GM12878 (cell line): ENCODE results near the gene PTMA. TPM values are rescaled to one million over a fixed set of nuclear protein-coding genes. Genes with fewer than 3 reads are reported as not detected.

Experiments
- ATAC-seq: fragments of 200-7000 bp; cut with Tn5 transposase; 3 replicates; pipeline ENCODE4 v1.9.1; 2020; ENCODE audit warnings: mild to moderate bottlenecking, moderate library complexity
- BruUV-seq: library from RNA; stranded (reverse); fragments of 400-500 nt; replicated peaks from 2 replicates; lab custom pipeline; 2021; lab: Mats Ljungman, UMichigan
- CTCF ChIA-PET: fragments of 300-600 bp; sonication (Branson Sonifier 250); formaldehyde crosslinking; extraction: SDS; loops from one replicate; lab custom pipeline; 2021; ENCODE audit warnings: inconsistent platforms; lab: Yijun Ruan, JAX
- POLR2A ChIA-PET: fragments of 350-600 bp; formaldehyde crosslinking; extraction: SDS; loops from one replicate; lab custom pipeline; 2021; ENCODE audit warnings: inconsistent platforms; lab: Charles Lee
- RAD21 ChIA-PET: fragments of 300-600 bp; sonication (Branson Sonifier 250); formaldehyde crosslinking; loops from one replicate; lab custom pipeline; 2023; ENCODE audit warnings: antibody characterized with exemption; ENCODE audit not compliant: unreplicated experiment; lab: Charles Lee
- SMC1A ChIA-PET: fragments of 300-600 bp; sonication (Branson Sonifier 250); formaldehyde crosslinking; loops from one replicate; lab custom pipeline; 2023; ENCODE audit not compliant: unreplicated experiment, uncharacterized antibody; lab: Charles Lee
- DNase-seq: peaks from one replicate; pipeline ENCODE4 v3.0.0-alpha.2; 2011; ENCODE audit warnings: low read depth, low spot score
- FAIRE-seq: peaks from 3 replicates; lab custom pipeline; 2011; peaks lifted over from hg19 to GRCh38; lab: Jason Lieb, UNC
- H2AFZ ChIP-seq: 2 replicates; pipeline ENCODE4 v1.6.0; 2011; ENCODE audit warnings: low read depth, low read length, control low read depth; ENCODE audit not compliant: control insufficient read depth
- H3K27ac ChIP-seq: 2 replicates; pipeline ENCODE4 v1.5.1; 2011; ENCODE audit warnings: control low read depth; ENCODE audit not compliant: control insufficient read depth, insufficient read depth
- H3K27me3 ChIP-seq, 2 experiments: replicated peaks in 1 of 2; 2 replicates each; pipeline versions ENCODE4 v1.6.0 to v1.6.1; 2011; ENCODE audit warnings: low read length in 1 of 2; ENCODE audit not compliant: control insufficient read depth in 2 of 2, insufficient read depth in 2 of 2
- H3K36me3 ChIP-seq, 2 experiments: 2 replicates each; pipeline ENCODE4 v1.5.1; 2011; ENCODE audit warnings: low read length in 1 of 2; ENCODE audit not compliant: control insufficient read depth in 2 of 2, insufficient read depth in 2 of 2
- H3K4me1 ChIP-seq: 2 replicates; pipeline ENCODE4 v1.6.1; 2011; ENCODE audit warnings: mild to moderate bottlenecking, low read length, moderate library complexity, mixed read lengths; ENCODE audit not compliant: control insufficient read depth, insufficient read depth
- H3K4me2 ChIP-seq: 2 replicates; pipeline ENCODE4 v1.6.0; 2011; ENCODE audit warnings: control low read depth; ENCODE audit not compliant: control insufficient read depth, insufficient read depth
- H3K4me3 ChIP-seq: fragments of 200-600 bp; sonication (generic); 2 replicates; pipeline ENCODE4 v1.5.1; 2016
- H3K79me2 ChIP-seq: 2 replicates; pipeline ENCODE4 v1.6.0; 2011; ENCODE audit warnings: low read length; ENCODE audit not compliant: control insufficient read depth, insufficient read depth
- H3K9ac ChIP-seq: 2 replicates; pipeline ENCODE4 v1.8.0; 2011; ENCODE audit warnings: low read length, control low read depth, mixed read lengths; ENCODE audit not compliant: control insufficient read depth, insufficient read depth
- H3K9me3 ChIP-seq: replicated peaks from 3 replicates; pipeline ENCODE4 v1.5.1; 2011; ENCODE audit warnings: mild to moderate bottlenecking, low read length; ENCODE audit not compliant: control insufficient read depth, insufficient read depth
- H4K20me1 ChIP-seq: 2 replicates; pipeline ENCODE4 v1.6.0; 2011; ENCODE audit not compliant: control insufficient read depth, insufficient read depth
- EGR1 ChIP-seq, 2 experiments: IDR thresholded peaks; 1 replicate in 1 of 2; 2 replicates in 1 of 2; pipeline ENCODE4 v1.6.1; 2011 to 2012; ENCODE audit warnings: low read depth in 2 of 2, low read length in 2 of 2, borderline replicate concordance in 1 of 2, mild to moderate bottlenecking in 1 of 2, moderate library complexity in 1 of 2
- MYB ChIP-seq: fragments of 150-350 bp; IDR thresholded peaks from 2 replicates; pipeline ENCODE4 v1.6.1; 2014; ENCODE audit warnings: mild to moderate bottlenecking, low read depth, low read length, borderline replicate concordance
- RBBP5 ChIP-seq: fragments of 200-600 bp; sonication (generic); conservative IDR thresholded peaks from 2 replicates; pipeline ENCODE4 v1.6.1; 2016
- SPI1 ChIP-seq: IDR thresholded peaks from 2 replicates; pipeline ENCODE4 v1.6.1; 2011; ENCODE audit warnings: low read depth, mild to moderate bottlenecking, low read length, moderate library complexity, borderline replicate concordance; ENCODE audit not compliant: insufficient read depth
- SRF ChIP-seq, 2 experiments: IDR thresholded peaks; 2 replicates each; pipeline ENCODE4 v1.6.1; 2011; ENCODE audit warnings: low read depth in 2 of 2, low read length in 2 of 2, mild to moderate bottlenecking in 1 of 2, moderate library complexity in 1 of 2
- STAT1 ChIP-seq: fragments of 450-650 bp; conservative IDR thresholded peaks from 2 replicates; pipeline ENCODE4 v1.6.1; 2014; ENCODE audit warnings: antibody characterized with exemption, mild to moderate bottlenecking
- WGBS: methylation state at CpG from one replicate; pipeline ENCODE4 v1.1.6; 2016; ENCODE audit warnings: low lambda C conversion rate; ENCODE audit not compliant: insufficient replicate concordance, insufficient coverage; ENCODE audit errors: missing lambda C conversion rate; 5-methylcytosine and 5-hydroxymethylcytosine counted together
- in situ Hi-C: fragments of 300-500 bp; cut with MboI; formaldehyde crosslinking; loops from 9 replicates; pipeline ENCODE4 v1.14.3; 2018; ENCODE audit warnings: mixed read lengths
- intact Hi-C: fragments of 100-400 bp; cut with micrococcal nuclease; formaldehyde crosslinking; loops from one replicate; pipeline ENCODE4 v1.14.2; 2022; ENCODE audit not compliant: unreplicated experiment
- polyA plus RNA-seq, 11 experiments: library from polyadenylated mRNA; depleted of rRNA in 4 of 11; unstranded in 6 of 11; stranded (reverse) in 5 of 11; fragments of >200 nt; fragmentation: Nextera tagmentation in 4 of 11; fragmentation: Illumina TruSeq in 1 of 11; extraction: Ambion mirVana in 4 of 11; extraction: Trizol in 1 of 11; gene quantifications; 1 replicate in 1 of 11; 2 replicates in 10 of 11; pipeline versions ENCODE4 v1.2.1 to v1.2.3, GENCODE V29; 2011 to 2016; ENCODE audit warnings: inconsistent platforms in 2 of 11, missing spikeins in 2 of 11, low read depth in 1 of 11
- total RNA-seq, 4 experiments: library from RNA; depleted of rRNA in 3 of 4; stranded (reverse); fragments of >200 nt in 3 of 4; fragmentation: Illumina TruSeq in 1 of 4; extraction: Trizol in 1 of 4; gene quantifications; 2 replicates each; pipeline versions ENCODE4 v1.2.1 to v1.2.3, GENCODE V29; 2013 to 2021
- TF ChIP-seq, protein P1 (sequence below): fragments of 450-650 bp; IDR thresholded peaks from 2 replicates; pipeline ENCODE4 v1.6.1; 2017; ENCODE audit warnings: antibody characterized with exemption, mild to moderate bottlenecking, moderate library complexity

PTMA gene
- total and polyA plus RNA-seq, 10 of the 15 experiments (the other 5 are each of a cell fraction or from before 2014, with no cell fraction given), result 1,144 to 5,018 (median 3,464) TPM

DNA sequence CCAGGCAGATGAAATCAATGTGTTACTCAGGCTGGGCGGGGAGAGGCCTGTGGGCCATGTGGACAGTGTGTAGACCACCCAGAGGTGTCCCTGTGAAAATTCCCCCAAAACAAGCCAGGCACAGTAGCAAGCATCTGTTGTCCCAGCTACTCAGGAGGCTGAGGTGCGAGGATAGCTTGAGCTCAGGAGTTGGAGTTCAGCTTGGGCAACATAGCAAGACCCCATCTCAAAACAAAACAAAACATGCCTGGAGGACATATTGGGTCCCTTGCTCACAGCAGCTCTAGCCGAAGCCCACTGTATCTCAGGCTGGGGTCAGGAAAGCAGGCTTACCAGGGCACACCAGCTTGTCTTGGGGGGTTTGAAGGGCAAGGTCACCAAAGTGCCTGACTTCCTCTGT, 4.3 kb upstream of the PTMA start:
- H3K27ac ChIP-seq, result no peak overlapping the region
- no peaks in the 10 kb centered on the region for H3K36me3 ChIP-seq
- no peak overlapping the region for H3K4me3 ChIP-seq
- intact Hi-C loops, result no loop called here
- no peaks in the 10 kb centered on the region for H3K27me3 ChIP-seq
- no peaks in the 10 kb centered on the region for H4K20me1 ChIP-seq
- peaks cover 33% of the 10 kb centered on the region for H3K79me2 ChIP-seq
- ChIA-PET POLR2A (interaction anchor here (0.8 to 2.4 kb wide), 4 partner anchors 12 to 29 kb away, joined by 3 to 7 read pairs (median 4); no protein-coding TSS in a partner anchor), SMC1A (interaction anchor here (0.6 to 3.8 kb wide), 4 partner anchors 11 to 80 kb away, joined by 4 to 17 read pairs (median 5); no protein-coding TSS in a partner anchor), RAD21 (interaction anchor here (1.5 to 2.9 kb wide), 3 partner anchors 11 to 29 kb away, joined by 3 to 12 read pairs (median 4); no protein-coding TSS in a partner anchor), CTCF (interaction anchor here (0.8 to 10.5 kb wide), 7 partner anchors 11 to 140 kb away, joined by 3 to 164 read pairs (median 4); no protein-coding TSS in a partner anchor)
- in situ Hi-C loops, result no loop called here
- FAIRE-seq, result no peak
- H2AFZ ChIP-seq, result no peak overlapping the region
- H3K4me2 ChIP-seq, result no peak overlapping the region
- WGBS, result 98% methylated on average over 3 of the region's 3 CpGs
- no peaks in the 10 kb centered on the region for H3K9me3 ChIP-seq
- TF ChIP-seq STAT1 (no peak), EGR1 (IDR thresholded peaks at IDR 0.05; ENCODE audit: borderline replicate concordance in 1 of 2, low read depth in 2 of 2, low read length in 2 of 2) (no peak), SPI1 (no peak), RBBP5 (no peak), MYB (no peak), SRF (IDR thresholded peaks at IDR 0.05; ENCODE audit: low read depth in 2 of 2, low read length in 2 of 2) (no peak)
- TF ChIP-seq, protein P1, sequence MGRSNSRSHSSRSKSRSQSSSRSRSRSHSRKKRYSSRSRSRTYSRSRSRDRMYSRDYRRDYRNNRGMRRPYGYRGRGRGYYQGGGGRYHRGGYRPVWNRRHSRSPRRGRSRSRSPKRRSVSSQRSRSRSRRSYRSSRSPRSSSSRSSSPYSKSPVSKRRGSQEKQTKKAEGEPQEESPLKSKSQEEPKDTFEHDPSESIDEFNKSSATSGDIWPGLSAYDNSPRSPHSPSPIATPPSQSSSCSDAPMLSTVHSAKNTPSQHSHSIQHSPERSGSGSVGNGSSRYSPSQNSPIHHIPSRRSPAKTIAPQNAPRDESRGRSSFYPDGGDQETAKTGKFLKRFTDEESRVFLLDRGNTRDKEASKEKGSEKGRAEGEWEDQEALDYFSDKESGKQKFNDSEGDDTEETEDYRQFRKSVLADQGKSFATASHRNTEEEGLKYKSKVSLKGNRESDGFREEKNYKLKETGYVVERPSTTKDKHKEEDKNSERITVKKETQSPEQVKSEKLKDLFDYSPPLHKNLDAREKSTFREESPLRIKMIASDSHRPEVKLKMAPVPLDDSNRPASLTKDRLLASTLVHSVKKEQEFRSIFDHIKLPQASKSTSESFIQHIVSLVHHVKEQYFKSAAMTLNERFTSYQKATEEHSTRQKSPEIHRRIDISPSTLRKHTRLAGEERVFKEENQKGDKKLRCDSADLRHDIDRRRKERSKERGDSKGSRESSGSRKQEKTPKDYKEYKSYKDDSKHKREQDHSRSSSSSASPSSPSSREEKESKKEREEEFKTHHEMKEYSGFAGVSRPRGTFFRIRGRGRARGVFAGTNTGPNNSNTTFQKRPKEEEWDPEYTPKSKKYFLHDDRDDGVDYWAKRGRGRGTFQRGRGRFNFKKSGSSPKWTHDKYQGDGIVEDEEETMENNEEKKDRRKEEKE, result no peak
- H3K9ac ChIP-seq, result no peak overlapping the region
- no TSS peak for BruUV-seq
- DNase-seq, result no peak
- no peak for ATAC-seq
- H3K4me1 ChIP-seq, result peaks cover 11% of the 10 kb centered on the region
